Trophoblast cell (in vitro differentiated cells and primary cell): ENCODE data around the gene FUT2.
A peak's percentile ranks its signal among the peaks of the same experiment; 100 is the strongest.

Experiments
- DNase-seq, 2 donors: peaks; one replicate each; pipeline ENCODE4 v3.0.0-alpha.2; 2016
- H2AFZ ChIP-seq: 2 replicates; pipeline ENCODE4 v1.6.1; 2013; ENCODE audit warnings: low read length, moderate library complexity, mild to moderate bottlenecking; ENCODE audit not compliant: insufficient read depth, poor library complexity
- H2AK5ac ChIP-seq: 2 replicates; pipeline ENCODE4 v1.6.1; 2013; ENCODE audit warnings: mild to moderate bottlenecking, low read length
- H2BK120ac ChIP-seq: 2 replicates; pipeline ENCODE4 v1.6.1; 2013; ENCODE audit warnings: low read length, mild to moderate bottlenecking, moderate library complexity; ENCODE audit not compliant: insufficient read depth, poor library complexity
- H2BK12ac ChIP-seq: 2 replicates; pipeline ENCODE4 v1.6.1; 2013; ENCODE audit warnings: mild to moderate bottlenecking, low read length, moderate library complexity
- H2BK5ac ChIP-seq: 2 replicates; pipeline ENCODE4 v1.6.1; 2013; ENCODE audit warnings: low read length, low read depth, moderate library complexity, mild to moderate bottlenecking; ENCODE audit not compliant: poor library complexity
- H3K14ac ChIP-seq: 2 replicates; pipeline ENCODE4 v1.6.1; 2013; ENCODE audit warnings: mild to moderate bottlenecking, low read length
- H3K18ac ChIP-seq: 2 replicates; pipeline ENCODE4 v1.6.1; 2013; ENCODE audit warnings: mild to moderate bottlenecking, low read length
- H3K23ac ChIP-seq: 2 replicates; pipeline ENCODE4 v1.6.1; 2013; ENCODE audit warnings: low read length
- H3K27ac ChIP-seq: 2 replicates; pipeline ENCODE4 v1.5.1; 2013; ENCODE audit warnings: low read depth, mild to moderate bottlenecking, inconsistent platforms, low read length, moderate library complexity
- H3K27me3 ChIP-seq: 2 replicates; pipeline ENCODE4 v1.6.1; 2013; ENCODE audit warnings: inconsistent platforms, mild to moderate bottlenecking, low read length, moderate library complexity; ENCODE audit not compliant: insufficient read depth
- H3K36me3 ChIP-seq, 2 experiments: 1 replicate in 1 of 2; 2 replicates in 1 of 2; pipeline ENCODE4 v1.6.1; 2013; ENCODE audit warnings: low read length in 2 of 2, mild to moderate bottlenecking in 2 of 2, moderate library complexity in 1 of 2; ENCODE audit not compliant: insufficient read depth in 2 of 2, control insufficient read depth in 1 of 2
- H3K4ac ChIP-seq: 2 replicates; pipeline ENCODE4 v1.6.1; 2013; ENCODE audit warnings: low read depth, mild to moderate bottlenecking, low read length, moderate library complexity
- H3K4me1 ChIP-seq, 2 experiments: 1 replicate in 1 of 2; 2 replicates in 1 of 2; pipeline ENCODE4 v1.6.1; 2013; ENCODE audit warnings: low read length in 2 of 2, mild to moderate bottlenecking in 2 of 2, moderate library complexity in 1 of 2; ENCODE audit not compliant: insufficient read depth in 2 of 2, control insufficient read depth in 1 of 2
- H3K4me2 ChIP-seq: 2 replicates; pipeline ENCODE4 v1.6.1; 2013; ENCODE audit warnings: inconsistent platforms, mild to moderate bottlenecking, low read length, moderate library complexity
- H3K4me3 ChIP-seq: 2 replicates; pipeline ENCODE4 v1.5.1; 2013; ENCODE audit warnings: mild to moderate bottlenecking, low read depth, low read length, inconsistent platforms
- H3K79me1 ChIP-seq: one replicate; pipeline ENCODE4 v1.6.1; 2013; ENCODE audit warnings: low read length
- H3K79me2 ChIP-seq: 2 replicates; pipeline ENCODE4 v1.6.1; 2013; ENCODE audit warnings: low read length, mild to moderate bottlenecking; ENCODE audit not compliant: control insufficient read depth, insufficient read depth, poor library complexity
- H3K9ac ChIP-seq: 2 replicates; pipeline ENCODE4 v1.6.1; 2013; ENCODE audit warnings: mild to moderate bottlenecking, low read length
- H3K9me3 ChIP-seq: 2 replicates; pipeline ENCODE4 v1.6.1; 2013; ENCODE audit warnings: low read depth, mild to moderate bottlenecking, control low read depth, inconsistent platforms, low read length; ENCODE audit not compliant: insufficient read depth
- H4K12ac ChIP-seq: 2 replicates; pipeline ENCODE4 v1.6.1; 2013; ENCODE audit warnings: low read depth, mild to moderate bottlenecking, low read length, moderate library complexity
- H4K8ac ChIP-seq: 2 replicates; pipeline ENCODE4 v1.6.1; 2013; ENCODE audit warnings: low read depth, mild to moderate bottlenecking, low read length, moderate library complexity
- H4K91ac ChIP-seq: one replicate; pipeline ENCODE4 v1.6.1; 2013; ENCODE audit warnings: low read depth, mild to moderate bottlenecking, low read length, moderate library complexity
- WGBS: extraction: QIAGEN DNeasy Blood & Tissue Kit; methylation state at CpG from one replicate; pipeline ENCODE4 v1.1.7; 2013; ENCODE audit warnings: missing lambda C conversion rate; ENCODE audit not compliant: insufficient read length, insufficient coverage; ENCODE audit errors: extremely low coverage; 5-methylcytosine and 5-hydroxymethylcytosine counted together

The FUT2 gene

GRCh38 chr19:48746738-48747575 lies 51.2 kb downstream of the FUT2 start, which contains the start of gene IZUMO1:
IZUMO1 (minus strand) TSS chr19:48746909; CDS start chr19:48745859, 1,050 bp downstream.
- H3K36me3 ChIP-seq, result no peaks in the 10 kb centered on the region
- peak within 1 kb of the TSS; percentile 86 for H3K4me2 ChIP-seq
- H3K79me1 ChIP-seq, result peaks cover 2% of the 10 kb centered on the region
- no peak within 1 kb of the TSS for H3K14ac ChIP-seq
- H4K91ac ChIP-seq, result peak within 1 kb of the TSS; percentile 27
- H4K8ac ChIP-seq, result peak within 1 kb of the TSS; percentile 88
- no peak within 1 kb of the TSS for H3K4ac ChIP-seq
- H4K12ac ChIP-seq, result peak within 1 kb of the TSS; percentile 72
- peaks cover 4% of the 10 kb centered on the region for H3K9me3 ChIP-seq
- no peak within 1 kb of the TSS for H2BK12ac ChIP-seq
- H3K4me1 ChIP-seq, result peaks cover 0 to 3% of the 10 kb centered on the region in 2 experiments
- peak within 1 kb of the TSS; percentile 27 for H2BK120ac ChIP-seq
- no peak within 1 kb of the TSS for H3K23ac ChIP-seq
- H2AK5ac ChIP-seq, result no peak within 1 kb of the TSS
- peak within 1 kb of the TSS; percentile 58 for H2BK5ac ChIP-seq
- peak within 1 kb of the TSS; percentile 76 for H3K4me3 ChIP-seq
- H3K27ac ChIP-seq, result no peak within 1 kb of the TSS
- no peaks in the 10 kb centered on the region for H3K27me3 ChIP-seq
- no CpG with 5 or more reads among the region's 31 CpGs for WGBS
- H2AFZ ChIP-seq, result peak within 1 kb of the TSS; percentile 86
- DNase-seq, result peak; percentile 88 to 96
- peak within 1 kb of the TSS; percentile 54 for H3K18ac ChIP-seq
- H3K79me2 ChIP-seq, result no peaks in the 10 kb centered on the region
- no peak within 1 kb of the TSS for H3K9ac ChIP-seq

- H3K4me3 ChIP-seq, result no peak overlapping the region
- H3K36me3 ChIP-seq, result no peaks in the 10 kb centered on the region
- peaks cover 11 to 15% of the 10 kb centered on the region in 2 experiments for H3K4me1 ChIP-seq
- H3K79me2 ChIP-seq, result no peaks in the 10 kb centered on the region
- H4K12ac ChIP-seq, result no peak overlapping the region
- H3K23ac ChIP-seq, result no peak overlapping the region
- H3K9me3 ChIP-seq, result peaks cover 4% of the 10 kb centered on the region
- H2BK5ac ChIP-seq, result no peak overlapping the region
- H2AK5ac ChIP-seq, result no peak overlapping the region
- no peak overlapping the region for H3K27ac ChIP-seq
- no peak overlapping the region for H2BK120ac ChIP-seq
- no peak overlapping the region for H2BK12ac ChIP-seq
- no peak overlapping the region for H3K9ac ChIP-seq
- no peak overlapping the region for H2AFZ ChIP-seq
- no peak for DNase-seq
- peaks cover 2% of the 10 kb centered on the region for H3K79me1 ChIP-seq
- no peak overlapping the region for H3K18ac ChIP-seq
- WGBS, result no CpG with 5 or more reads among the region's 4 CpGs
- no peaks in the 10 kb centered on the region for H3K27me3 ChIP-seq
- no peak overlapping the region for H3K4ac ChIP-seq
- no peak overlapping the region for H3K4me2 ChIP-seq
- no peak overlapping the region for H4K8ac ChIP-seq
- no peak overlapping the region for H3K14ac ChIP-seq
- H4K91ac ChIP-seq, result no peak overlapping the region
Measured at GRCh38 chr19:48749571-48750198, 53.9 kb downstream of the FUT2 start.

- WGBS, result no CpG with 5 or more reads among the region's 31 CpGs
- Histone ChIP-seq H3K4me2 (no peak overlapping the region), H3K79me1 (peaks cover 2% of the 10 kb centered on the region), H3K14ac (no peak overlapping the region), H4K8ac (no peak overlapping the region), H3K4me3 (no peak overlapping the region), H3K23ac (no peak overlapping the region), H2AK5ac (no peak overlapping the region), H3K27me3 (no peaks in the 10 kb centered on the region), H2BK12ac (no peak overlapping the region), H3K4ac (no peak overlapping the region), H3K18ac (no peak overlapping the region), H3K4me1 (peaks cover 11 to 15% of the 10 kb centered on the region in 2 experiments), H3K36me3 (no peaks in the 10 kb centered on the region), H3K9ac (no peak overlapping the region), H3K79me2 (no peaks in the 10 kb centered on the region), H2BK5ac (no peak overlapping the region), H3K27ac (no peak overlapping the region), H2AFZ (no peak overlapping the region), H3K9me3 (peaks cover 4% of the 10 kb centered on the region), H2BK120ac (no peak overlapping the region), H4K12ac (no peak overlapping the region), H4K91ac (no peak overlapping the region)
- DNase-seq, result no peak
Measured at GRCh38 chr19:48750351-48750750, 54.6 kb downstream of the FUT2 start.

- H4K91ac ChIP-seq, result no peak overlapping the region
- no peak overlapping the region for H2BK120ac ChIP-seq
- peaks cover 11 to 15% of the 10 kb centered on the region in 2 experiments for H3K4me1 ChIP-seq
- no peak overlapping the region for H3K4me2 ChIP-seq
- no peaks in the 10 kb centered on the region for H3K36me3 ChIP-seq
- no peaks in the 10 kb centered on the region for H3K79me2 ChIP-seq
- peaks cover 2% of the 10 kb centered on the region for H3K79me1 ChIP-seq
- no CpG with 5 or more reads among the region's 29 CpGs for WGBS
- no peak overlapping the region for H3K23ac ChIP-seq
- H3K9me3 ChIP-seq, result no peaks in the 10 kb centered on the region
- H4K12ac ChIP-seq, result no peak overlapping the region
- H2AK5ac ChIP-seq, result no peak overlapping the region
- no peak overlapping the region for H3K27ac ChIP-seq
- no peak overlapping the region for H3K14ac ChIP-seq
- H2BK12ac ChIP-seq, result no peak overlapping the region
- H3K27me3 ChIP-seq, result no peaks in the 10 kb centered on the region
- no peak overlapping the region for H3K4ac ChIP-seq
- H3K18ac ChIP-seq, result no peak overlapping the region
- H2BK5ac ChIP-seq, result no peak overlapping the region
- H3K9ac ChIP-seq, result no peak overlapping the region
- no peak overlapping the region for H4K8ac ChIP-seq
- H2AFZ ChIP-seq, result no peak overlapping the region
- H3K4me3 ChIP-seq, result no peak overlapping the region
- no peak for DNase-seq
Measured at GRCh38 chr19:48750771-48751504, 55.2 kb downstream of the FUT2 start.
